ENCODE measurements around the gene NRDE2.

NRDE2 gene, protein sequence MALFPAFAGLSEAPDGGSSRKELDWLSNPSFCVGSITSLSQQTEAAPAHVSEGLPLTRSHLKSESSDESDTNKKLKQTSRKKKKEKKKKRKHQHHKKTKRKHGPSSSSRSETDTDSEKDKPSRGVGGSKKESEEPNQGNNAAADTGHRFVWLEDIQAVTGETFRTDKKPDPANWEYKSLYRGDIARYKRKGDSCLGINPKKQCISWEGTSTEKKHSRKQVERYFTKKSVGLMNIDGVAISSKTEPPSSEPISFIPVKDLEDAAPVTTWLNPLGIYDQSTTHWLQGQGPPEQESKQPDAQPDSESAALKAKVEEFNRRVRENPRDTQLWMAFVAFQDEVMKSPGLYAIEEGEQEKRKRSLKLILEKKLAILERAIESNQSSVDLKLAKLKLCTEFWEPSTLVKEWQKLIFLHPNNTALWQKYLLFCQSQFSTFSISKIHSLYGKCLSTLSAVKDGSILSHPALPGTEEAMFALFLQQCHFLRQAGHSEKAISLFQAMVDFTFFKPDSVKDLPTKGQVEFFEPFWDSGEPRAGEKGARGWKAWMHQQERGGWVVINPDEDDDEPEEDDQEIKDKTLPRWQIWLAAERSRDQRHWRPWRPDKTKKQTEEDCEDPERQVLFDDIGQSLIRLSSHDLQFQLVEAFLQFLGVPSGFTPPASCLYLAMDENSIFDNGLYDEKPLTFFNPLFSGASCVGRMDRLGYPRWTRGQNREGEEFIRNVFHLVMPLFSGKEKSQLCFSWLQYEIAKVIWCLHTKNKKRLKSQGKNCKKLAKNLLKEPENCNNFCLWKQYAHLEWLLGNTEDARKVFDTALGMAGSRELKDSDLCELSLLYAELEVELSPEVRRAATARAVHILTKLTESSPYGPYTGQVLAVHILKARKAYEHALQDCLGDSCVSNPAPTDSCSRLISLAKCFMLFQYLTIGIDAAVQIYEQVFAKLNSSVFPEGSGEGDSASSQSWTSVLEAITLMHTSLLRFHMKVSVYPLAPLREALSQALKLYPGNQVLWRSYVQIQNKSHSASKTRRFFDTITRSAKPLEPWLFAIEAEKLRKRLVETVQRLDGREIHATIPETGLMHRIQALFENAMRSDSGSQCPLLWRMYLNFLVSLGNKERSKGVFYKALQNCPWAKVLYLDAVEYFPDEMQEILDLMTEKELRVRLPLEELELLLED

DNA sequence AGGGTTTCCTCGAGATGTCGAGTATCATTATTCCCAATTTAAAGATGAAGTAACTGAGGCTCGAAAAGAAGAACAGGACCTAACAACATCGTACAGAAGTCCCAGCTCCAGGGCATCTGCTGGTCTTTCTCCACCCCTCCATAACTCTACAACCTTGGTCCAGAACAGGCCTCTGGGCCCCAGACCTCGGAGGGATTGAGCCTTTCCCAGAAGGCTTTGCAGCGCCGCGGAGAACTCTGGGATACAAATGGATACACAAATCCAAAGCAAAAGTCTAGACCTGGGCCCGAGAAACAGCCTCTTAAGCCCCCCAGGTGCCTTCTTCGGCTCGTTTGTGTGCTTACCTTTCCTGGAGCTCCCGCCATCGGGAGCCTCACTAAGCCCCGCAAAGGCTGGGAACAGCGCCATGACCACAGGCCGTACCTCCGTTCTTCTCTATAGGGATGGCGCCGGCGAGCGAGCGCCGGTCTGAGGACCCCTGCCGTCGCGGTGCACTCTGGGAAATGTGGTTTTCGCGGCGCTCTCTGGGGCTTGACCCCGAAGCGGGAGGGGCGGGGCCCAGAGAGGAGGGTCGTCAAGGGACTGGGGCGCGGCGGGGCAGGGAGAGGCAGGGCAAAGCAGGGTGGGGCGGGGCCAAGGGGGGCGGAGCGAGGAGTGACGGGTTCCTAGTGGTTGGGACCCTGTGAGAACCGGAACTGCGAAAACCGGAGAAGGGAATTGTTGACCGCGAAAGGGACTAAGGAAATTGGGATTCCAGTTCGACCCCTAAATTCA is at the start of gene NRDE2:
Gene NRDE2, minus strand, starts transcription at position 445 of the 774 bp plus-strand sequence. Its CDS starts 37 bp downstream, at position 408.
- peak; percentile 99 for DNase-seq

DNA sequence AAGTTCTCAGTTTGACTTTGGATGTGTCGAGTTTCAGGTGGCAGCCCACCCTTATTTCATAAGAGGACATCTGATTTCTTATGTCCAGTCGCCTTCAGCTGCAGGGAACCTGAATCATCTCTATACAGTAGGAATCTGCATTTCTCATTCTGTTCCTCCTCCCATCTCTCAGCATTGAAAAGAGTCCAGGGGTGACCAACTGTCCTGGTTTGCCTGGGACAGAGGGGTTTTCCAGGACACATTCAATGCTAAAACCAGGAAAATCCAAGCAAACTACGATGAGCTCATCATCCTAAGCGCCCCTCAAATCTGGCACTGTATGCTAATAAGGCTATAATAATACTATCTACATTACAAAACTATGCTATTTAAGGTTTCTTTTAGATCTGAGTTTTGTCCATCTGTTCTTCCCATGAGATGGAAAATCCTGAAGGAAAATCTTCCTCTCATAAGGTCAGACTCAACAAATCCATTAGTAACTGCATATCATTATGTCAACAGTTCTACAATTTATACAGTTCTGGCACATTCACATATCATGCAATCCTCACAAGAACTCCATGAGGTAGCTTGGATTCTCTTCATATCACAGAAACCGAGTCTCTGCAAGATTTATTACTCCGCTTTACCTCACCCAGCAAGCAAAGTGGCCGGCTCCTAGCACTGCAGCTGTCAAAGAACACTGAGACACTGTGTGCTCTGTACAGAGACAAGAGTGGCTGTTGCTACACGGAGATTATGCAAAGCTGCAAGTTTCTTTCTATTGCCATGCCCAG is 49.5 kb upstream of the NRDE2 start:
- peak; percentile 81 for DNase-seq

DNA sequence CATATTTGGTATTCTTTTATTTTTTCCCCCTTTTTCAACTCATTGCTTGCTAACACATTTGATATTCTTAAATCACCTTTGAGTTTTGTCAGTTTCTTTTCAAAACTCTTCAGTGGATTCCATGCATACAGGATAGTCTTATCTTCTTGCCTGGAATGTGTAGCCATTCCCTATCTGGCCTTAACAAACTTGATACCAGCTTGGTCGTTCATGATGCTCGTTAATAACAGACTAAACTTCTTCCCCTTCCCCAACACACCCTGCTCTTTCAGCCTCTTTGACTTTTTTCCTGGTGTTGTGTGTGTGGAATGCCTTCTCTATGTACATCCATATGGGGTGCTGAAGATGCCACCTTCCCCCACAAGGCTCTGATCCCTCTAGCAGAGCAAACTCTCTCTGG is 47.4 kb upstream of the NRDE2 start:
- DNase-seq: no peak

DNA sequence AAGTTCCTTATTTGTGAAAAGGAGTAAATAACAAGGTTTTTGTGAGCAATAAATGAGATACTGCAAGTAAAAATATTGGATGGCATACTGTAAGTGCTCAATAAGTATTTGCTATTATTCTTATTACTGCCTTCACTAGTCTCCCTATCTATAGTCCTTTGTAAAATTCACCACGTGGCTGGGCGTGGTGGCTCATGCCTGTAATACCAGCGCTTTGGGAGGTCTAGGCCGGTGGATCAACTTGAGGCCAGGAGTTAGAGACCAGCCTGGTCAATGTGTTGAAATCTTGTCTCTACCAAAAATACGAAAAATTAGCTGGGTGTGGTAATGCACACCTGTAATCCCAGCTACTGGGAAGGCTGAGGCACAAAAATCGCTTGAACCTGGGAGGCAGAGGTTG is 46.5 kb upstream of the NRDE2 start:
- DNase-seq: no peak

DNA sequence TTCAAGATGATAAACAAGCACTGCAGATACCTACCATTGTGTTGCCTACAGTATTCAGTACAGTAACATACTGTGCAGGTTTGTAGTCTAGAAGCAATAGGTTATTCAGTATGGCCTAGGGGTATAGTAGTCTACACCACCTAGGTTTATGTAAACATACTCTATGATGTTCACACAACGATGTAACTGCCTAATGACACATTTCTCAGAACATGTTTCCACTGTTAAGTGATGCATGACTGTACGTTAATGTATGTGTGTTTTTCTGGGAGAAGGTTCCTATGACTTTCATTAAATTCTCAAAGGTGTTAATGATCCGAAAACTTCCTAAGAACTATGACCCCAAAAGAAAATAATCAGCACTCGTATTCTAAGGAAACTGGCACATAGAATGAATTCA is 44.2 kb upstream of the NRDE2 start:
- DNase-seq: no peak

DNA sequence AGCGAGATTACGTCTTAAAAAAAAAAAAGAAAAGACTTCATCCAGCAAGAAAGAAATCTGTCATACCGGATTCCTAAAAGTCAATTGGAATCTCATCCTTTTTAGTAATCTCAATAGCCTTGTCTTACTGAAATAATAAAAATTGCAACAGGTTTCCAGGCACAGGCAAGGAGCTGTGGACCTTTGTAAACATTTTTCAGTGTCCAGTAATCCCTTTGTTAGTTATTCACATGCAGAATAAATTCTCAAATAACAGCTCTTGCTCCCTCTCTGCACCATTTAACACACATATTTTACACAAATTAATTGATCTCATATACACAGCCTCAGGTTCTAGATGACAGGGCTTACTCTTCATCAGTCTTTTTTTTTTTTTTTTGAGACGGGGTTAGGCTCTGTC is 43.1 kb upstream of the NRDE2 start:
- DNase-seq: no peak

DNA sequence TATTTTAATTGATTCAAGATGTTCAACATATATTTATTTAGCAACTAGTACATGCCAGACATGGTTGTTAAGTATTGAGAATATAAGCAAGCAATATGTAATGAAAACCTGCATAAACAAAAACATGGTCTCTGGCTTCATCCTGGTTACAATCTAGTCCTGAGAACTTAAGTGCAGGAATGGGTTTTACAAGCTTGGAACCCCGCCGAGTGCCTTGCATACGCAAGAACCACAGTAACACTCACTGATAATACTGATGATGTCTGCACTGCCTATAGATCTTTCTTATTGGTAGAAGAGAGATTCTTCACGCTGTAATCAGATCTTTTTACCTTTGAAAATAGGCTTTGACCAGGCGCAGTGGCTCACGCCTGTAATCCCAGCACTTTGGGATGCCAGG is 42.1 kb upstream of the NRDE2 start:
- no peak for DNase-seq

DNA sequence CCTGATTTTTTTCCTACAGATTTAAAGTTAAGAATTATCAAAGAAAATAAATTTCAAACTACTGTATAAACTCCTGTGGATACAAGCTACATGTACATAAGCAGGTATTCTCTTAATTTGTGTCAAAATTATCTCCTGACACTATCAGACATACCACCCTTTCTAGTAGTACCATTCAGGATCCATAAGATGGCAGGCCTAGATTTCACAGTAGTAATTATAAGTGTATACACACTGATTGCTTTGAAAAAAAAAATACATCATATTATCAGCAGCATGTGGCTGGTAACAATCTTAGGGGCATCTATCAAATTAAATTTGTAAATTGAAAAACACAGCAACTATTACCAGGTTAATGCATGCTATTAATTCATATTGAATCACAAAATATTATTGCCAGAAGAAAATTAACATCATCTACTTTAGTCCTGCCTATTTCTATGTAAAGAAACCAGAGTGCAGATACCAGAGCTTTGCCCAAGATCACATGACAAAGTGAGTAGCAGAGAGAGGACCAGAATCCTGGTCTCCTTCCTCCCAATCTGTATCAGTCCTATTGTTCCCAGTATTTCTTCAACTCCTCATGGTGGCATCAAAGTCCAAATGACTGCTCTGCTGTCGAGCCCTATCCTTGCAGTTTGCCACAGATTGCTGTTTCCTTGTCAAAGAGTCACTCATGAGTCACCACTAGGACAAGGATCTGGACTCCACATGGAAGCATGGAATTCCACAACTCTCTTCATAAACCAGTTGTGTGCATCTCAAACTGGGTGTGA is 37.4 kb upstream of the NRDE2 start:
- no peak for DNase-seq

DNA sequence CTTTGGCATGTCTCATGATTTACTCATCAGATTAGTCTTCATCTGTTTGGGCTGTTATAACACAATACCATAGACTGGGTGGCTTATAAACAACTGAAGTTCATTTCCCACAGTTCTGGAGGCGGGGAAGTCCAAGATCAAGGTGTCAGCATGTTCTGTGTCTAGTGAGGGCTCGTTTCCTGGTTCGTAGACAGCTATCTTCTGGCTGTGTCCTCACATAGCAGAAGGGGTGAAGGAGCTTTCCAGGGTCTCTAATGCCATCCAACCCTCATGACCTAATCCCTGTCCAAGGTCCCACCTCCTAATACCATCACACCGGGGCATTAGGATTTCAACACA is 30.8 kb upstream of the NRDE2 start:
- no peak for DNase-seq

DNA sequence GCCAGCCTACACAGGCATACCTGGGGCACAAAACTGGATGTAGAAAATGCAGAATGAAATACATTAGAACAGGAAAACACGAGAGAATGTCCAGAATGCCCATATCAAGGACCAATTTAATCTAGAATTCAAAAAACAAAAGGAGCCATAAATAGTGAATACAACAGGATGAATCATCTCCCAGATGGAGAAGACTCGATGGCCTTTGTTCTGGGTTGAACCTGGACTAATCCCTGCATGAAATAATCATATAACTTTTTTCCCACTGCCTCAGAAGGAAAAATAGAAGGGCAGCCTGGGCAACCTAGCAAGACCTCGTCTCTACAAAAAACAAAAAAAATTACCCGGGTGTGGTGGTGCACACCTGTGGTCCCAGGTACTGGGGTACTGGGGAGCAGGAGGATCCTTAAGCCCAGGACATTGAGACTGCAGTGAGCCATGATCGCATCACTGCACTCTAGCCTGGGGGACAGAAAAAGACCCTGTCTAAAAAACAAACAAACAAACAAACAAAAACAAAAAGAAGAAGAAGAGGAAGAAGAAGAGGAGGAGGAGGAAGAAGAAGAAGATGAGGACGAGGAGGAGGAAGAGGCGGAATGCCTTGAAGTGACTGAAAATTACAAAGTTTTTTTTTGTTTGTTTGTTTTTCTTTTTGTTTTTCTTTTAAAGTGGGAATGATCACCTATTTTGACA is 30.3 kb upstream of the NRDE2 start:
- no peak for DNase-seq

DNA sequence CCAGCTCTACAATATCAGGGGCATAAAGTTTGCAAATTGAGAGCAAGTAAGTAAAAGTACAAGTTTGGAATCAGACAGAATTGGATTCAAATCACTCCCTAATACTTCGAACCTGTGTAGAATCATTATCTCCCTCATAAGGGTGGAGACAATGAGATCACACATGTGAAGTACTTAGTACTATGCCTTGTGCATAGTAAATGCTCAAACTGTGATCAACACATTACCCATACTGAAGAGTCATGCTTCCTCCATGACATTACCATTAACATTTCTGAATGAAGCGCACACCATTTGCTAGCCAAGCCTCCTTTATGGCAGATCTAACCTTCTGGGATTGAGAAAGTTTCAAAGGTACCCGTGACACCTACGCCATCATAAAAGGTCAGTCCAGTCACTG is 26.6 kb upstream of the NRDE2 start:
- no peak for DNase-seq

DNA sequence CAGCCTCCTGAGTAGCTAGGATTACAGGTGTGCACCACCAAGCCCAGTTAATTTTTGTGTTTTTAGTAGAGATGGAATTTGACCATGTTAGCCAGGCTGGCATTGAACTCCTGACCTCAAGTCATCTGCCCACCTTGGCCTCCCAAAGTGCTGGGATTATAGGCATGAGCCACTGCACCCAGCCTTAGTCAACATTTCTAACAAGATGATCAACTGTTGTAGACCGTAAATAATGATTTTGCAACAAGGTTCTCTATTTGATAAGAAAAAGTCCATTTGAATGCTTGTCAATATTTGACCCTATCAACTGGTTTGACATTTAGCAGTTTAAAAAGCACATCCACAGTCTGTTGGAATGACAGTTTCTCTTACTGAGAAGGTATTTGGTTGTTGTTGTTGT is 25.2 kb upstream of the NRDE2 start:
- no peak for DNase-seq

DNA sequence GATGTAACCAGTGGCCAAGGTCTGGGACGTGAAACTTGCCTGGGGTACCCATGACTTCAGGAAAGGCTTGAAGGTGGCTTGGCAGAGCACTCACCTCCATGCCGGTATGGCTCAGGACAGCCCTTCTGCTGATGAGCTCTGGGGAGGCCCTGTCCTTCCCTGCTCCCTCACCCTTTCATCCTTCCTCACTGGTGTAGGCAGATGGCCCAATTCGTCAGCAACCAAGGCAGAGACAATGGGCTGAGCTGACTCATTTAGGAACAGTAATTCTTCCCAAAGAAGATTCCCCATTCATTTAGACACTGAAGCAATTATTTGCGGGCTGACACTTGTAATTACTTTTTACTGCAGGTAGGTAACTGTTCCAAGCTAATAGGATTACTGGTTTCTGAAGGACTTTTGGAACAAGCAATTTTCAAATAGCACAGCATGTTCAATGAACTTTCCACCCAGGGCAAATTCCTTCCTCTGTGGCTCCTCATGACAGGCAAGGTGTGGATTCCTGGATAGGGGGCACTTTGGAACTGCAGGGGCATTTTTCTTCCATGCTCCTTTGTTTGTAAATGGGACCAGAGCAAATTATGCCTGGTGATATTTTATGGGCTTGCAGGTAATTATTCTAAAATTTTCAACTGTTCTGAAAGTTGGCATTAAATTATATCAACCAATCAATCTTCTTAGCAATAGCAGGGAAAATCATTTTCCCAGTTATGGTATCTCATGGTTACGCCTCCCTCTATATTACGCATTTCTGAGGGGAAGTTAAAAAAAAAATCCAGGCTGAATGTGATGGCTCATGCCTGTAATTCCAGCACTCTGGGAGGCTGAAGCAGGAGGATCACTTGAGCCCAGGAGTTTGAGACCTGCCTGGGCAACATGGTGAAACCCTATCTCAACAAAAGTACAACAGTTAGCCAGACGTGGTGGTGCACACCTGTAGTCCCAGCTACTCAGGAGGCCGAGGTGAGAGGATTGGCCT is 24.1 kb upstream of the NRDE2 start:
- DNase-seq: peak; percentile 20

DNA sequence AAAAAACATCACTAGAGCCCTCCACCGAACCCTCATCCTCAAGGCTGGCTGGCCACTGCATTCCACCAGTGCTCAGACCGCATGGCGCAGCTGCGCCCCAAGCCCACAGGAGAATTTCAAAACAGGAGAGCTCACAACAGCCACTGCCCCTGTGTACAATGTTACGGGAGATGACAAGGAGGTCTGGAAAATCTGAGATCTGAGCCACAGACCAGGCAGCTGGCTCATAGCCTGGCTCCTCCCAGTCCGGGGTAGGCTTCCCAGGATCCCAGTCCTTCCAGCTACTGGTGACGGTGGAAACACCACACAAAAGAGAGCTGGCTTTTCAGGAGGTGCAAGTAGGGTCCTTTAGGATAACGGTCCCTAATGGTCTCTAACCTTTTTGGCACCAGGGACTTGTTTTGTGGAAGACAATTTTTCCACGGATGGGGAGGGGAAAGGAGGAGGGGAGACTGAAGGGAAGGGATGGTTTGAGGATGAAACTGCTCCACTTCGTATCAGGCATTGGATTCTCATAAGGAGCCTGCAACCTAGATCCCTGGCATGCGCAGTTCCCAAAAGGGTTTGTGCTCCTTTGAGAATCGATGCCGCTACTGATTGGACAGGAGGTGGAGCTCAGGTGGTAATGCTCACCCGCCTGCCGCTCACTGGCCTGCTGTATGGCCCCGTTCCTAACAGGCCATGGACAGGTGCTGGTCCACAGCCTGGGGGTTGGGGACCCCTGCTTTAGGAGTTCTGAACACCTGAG is 23.0 kb upstream of the NRDE2 start:
- no peak for DNase-seq

DNA sequence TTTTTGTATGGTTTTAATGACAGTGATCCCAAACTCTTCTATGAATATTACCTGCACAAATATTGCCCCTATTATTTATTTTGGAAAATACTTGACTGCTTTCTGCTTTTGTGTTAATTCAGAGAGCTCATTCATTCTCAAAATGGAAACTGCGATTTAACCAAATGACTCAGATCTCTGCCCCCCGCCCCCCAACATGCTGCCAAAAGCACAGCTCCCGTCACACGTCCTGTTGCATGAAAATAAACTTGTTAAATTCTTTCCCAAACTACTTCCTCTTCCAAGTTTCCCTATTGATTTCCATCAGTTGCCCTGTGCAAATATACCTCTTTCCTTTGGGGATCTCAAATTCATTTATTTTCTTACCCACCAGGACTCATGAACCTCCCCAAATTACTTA is 18.0 kb upstream of the NRDE2 start:
- no peak for DNase-seq

DNA sequence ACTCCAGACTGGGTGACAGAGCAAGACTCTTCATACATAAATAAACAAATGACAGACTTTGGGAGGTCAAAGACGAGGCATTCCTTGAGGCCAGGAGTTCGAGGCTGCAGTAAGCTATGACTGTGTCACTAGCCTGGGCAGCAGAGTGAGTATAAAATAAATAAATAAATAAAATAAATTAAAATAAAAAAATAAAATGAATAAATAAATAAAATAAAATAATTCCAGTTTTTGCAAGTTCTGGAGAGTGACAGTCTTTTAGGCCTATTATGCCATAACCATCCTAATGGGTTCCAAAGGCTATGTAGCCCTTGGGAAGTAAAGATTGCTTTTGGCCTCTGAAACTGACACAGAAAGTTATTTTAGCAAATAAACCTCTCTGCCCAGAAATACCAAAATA is 16.5 kb upstream of the NRDE2 start:
- DNase-seq: no peak

DNA sequence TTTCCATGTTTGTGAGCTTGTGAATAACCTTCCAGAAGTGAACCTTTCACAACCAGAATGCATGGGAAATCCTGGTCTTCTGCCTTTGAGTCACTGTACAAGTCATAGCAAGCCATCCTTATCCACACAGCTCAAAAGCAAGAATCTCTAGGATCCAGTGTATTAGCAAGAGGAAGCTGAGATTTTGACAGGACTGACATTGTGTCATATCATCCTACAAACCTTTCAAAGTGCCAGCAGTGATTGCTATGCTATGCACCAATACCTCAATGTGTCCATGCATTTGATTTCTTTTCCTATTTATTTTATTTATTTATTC is 13.5 kb upstream of the NRDE2 start:
- no peak for DNase-seq

DNA sequence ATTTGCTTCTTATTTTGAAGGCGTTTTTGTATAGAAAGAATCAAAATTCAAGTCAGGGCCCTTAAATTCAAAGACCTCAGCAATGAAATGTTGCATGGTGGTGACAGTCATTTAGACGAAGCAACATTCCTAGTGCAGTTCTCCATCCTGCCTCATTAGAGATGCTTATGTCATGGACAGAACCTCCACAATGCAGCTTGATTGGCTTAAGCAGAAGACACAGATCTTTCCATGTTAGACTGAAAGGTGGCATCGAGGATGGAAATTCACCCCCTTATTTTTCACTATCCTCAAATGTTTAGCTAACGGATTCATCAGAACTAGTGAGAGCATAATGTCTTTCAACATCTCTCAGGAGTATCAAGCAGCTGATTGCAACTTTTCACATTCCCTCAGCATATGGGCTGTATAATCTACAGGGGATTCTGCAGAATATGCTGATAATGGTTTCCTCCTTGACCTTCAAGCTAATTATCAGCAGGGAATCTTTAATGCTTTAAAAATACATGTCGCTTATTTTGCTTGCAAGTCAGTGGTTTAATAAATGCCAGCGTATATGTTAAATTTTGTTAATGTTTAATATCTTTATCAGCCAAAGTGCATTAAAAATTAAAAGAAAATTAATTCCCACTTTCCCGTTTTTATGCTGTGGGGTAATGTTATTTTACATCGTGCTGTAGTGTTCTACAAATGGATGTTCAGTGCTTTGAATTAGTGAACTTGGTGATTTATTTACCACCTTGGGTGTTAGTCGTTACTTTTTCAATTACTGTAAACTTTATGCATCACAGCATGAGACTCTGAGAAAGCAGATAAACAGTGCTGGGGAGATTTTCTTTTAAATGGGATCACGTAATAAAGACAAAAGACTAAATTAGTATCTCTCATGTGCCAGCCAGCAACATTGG is 12.8 kb upstream of the NRDE2 start:
- peak; percentile 21 for DNase-seq

Measured in eye (tissue), 1 donor.